HepG2 (cell line): ENCODE results near the gene NRBP1. TPM values are rescaled to one million over a fixed set of nuclear protein-coding genes. Genes with fewer than 3 reads are reported as not detected.

ENCODE experiments used
- ATAC-seq: fragments of 200-7000 bp; cut with Tn5 transposase; 3 replicates; pipeline ENCODE4 v1.9.1; 2020; ENCODE audit warnings: mild to moderate bottlenecking, moderate library complexity
- BruUV-seq: library from RNA; stranded (reverse); fragments of 400-500 nt; replicated peaks from 2 replicates; lab custom pipeline; 2021; lab: Mats Ljungman, UMichigan
- CTCF ChIA-PET: fragments of 300-600 bp; formaldehyde crosslinking; extraction: SDS; loops from one replicate; lab custom pipeline; 2021; ENCODE audit warnings: low total read pairs, inconsistent platforms, low intra/inter-chr PET ratio; lab: Yijun Ruan, JAX
- POLR2A ChIA-PET: fragments of 350-600 bp; sonication (Branson Sonifier 250); formaldehyde crosslinking; loops from one replicate; lab custom pipeline; 2020; ENCODE audit warnings: antibody characterized with exemption, inconsistent platforms; lab: Yijun Ruan, JAX
- DNase-seq: peaks from one replicate; pipeline ENCODE4 v3.0.0-alpha.2; 2015; ENCODE audit warnings: low spot score
- FAIRE-seq: peaks from 3 replicates; lab custom pipeline; 2011; peaks lifted over from hg19 to GRCh38; lab: Jason Lieb, UNC
- H2AFZ ChIP-seq: one replicate; pipeline ENCODE4 v1.6.1; 2011; ENCODE audit warnings: low read length, inconsistent platforms
- H3K27ac ChIP-seq: fragments of 300-600 bp; 3 replicates; pipeline ENCODE4 v1.8.0; 2011; ENCODE audit warnings: mixed run types, mild to moderate bottlenecking, mixed read lengths, low read length, inconsistent platforms; ENCODE audit not compliant: insufficient read depth; ENCODE audit errors: extremely low read length
- H3K27me3 ChIP-seq, 2 experiments: fragments of 200-600 bp in 1 of 2; 2 replicates in 1 of 2; 3 replicates in 1 of 2; pipeline versions ENCODE4 v1.6.0 to v1.8.0; 2011; ENCODE audit warnings: low read length in 2 of 2, mild to moderate bottlenecking in 2 of 2, moderate library complexity in 2 of 2, inconsistent platforms in 1 of 2; ENCODE audit not compliant: insufficient read depth in 2 of 2, control insufficient read depth in 1 of 2
- H3K36me3 ChIP-seq, 2 experiments: fragments of 200-600 bp in 1 of 2; replicated peaks in 1 of 2; 2 replicates in 1 of 2; 3 replicates in 1 of 2; pipeline versions ENCODE4 v1.5.1 to v1.8.0; 2011; ENCODE audit warnings: low read length in 2 of 2, inconsistent platforms in 1 of 2; ENCODE audit not compliant: insufficient read depth in 2 of 2, control insufficient read depth in 1 of 2
- H3K4me1 ChIP-seq: 2 replicates; pipeline ENCODE4 v1.5.1; 2012; ENCODE audit warnings: low read length, inconsistent platforms; ENCODE audit not compliant: insufficient read depth
- H3K4me2 ChIP-seq: 2 replicates; pipeline ENCODE4 v1.6.0; 2011; ENCODE audit warnings: low read depth, low read length, inconsistent platforms
- H3K4me3 ChIP-seq, 3 experiments: fragments of 200-600 bp in 1 of 3; sonication (generic), shearing (Covaris generic) in 1 of 3; replicated peaks in 1 of 3; 2 replicates each; pipeline ENCODE4 v1.5.1; 2011 to 2016; ENCODE audit warnings: low read length in 3 of 3, inconsistent platforms in 2 of 3, low read depth in 2 of 3, mild to moderate bottlenecking in 2 of 3, control low read depth in 1 of 3, mixed read lengths in 1 of 3; ENCODE audit not compliant: insufficient read depth in 1 of 3
- H3K79me2 ChIP-seq: one replicate; pipeline ENCODE4 v1.6.1; 2011; ENCODE audit warnings: low read length, inconsistent platforms; ENCODE audit not compliant: insufficient read depth
- H3K9ac ChIP-seq: 2 replicates; pipeline ENCODE4 v1.6.0; 2011; ENCODE audit warnings: mild to moderate bottlenecking, low read depth, low read length, inconsistent platforms; ENCODE audit not compliant: insufficient read depth
- H3K9me3 ChIP-seq: 2 replicates; pipeline ENCODE4 v1.5.1; 2012; ENCODE audit warnings: mild to moderate bottlenecking, low read length
- H4K20me1 ChIP-seq: 2 replicates; pipeline ENCODE4 v1.6.0; 2011; ENCODE audit warnings: inconsistent platforms, mild to moderate bottlenecking, low read length, moderate library complexity; ENCODE audit not compliant: insufficient read depth
- GATAD2A ChIP-seq: IDR thresholded peaks from 2 replicates; pipeline ENCODE4 v1.6.1; 2016
- SIN3B ChIP-seq: fragments of 150-350 bp; IDR thresholded peaks from 2 replicates; pipeline ENCODE4 v1.6.1; 2014; ENCODE audit warnings: low read length
- SRSF4 ChIP-seq: fragments of 200-400 bp; formaldehyde crosslinking; IDR thresholded peaks from one replicate; pipeline ENCODE4 v1.6.1; 2018; ENCODE audit warnings: mild to moderate bottlenecking, low read depth, low read length, moderate library complexity; ENCODE audit not compliant: poor library complexity, severe bottlenecking
- THYN1 ChIP-seq: sonication (generic); formaldehyde crosslinking; IDR thresholded peaks from 2 replicates; pipeline ENCODE4 v1.8.1; 2023; ENCODE audit warnings: low read depth, mild to moderate bottlenecking, moderate library complexity, missing genetic modification reagents, borderline replicate concordance
- TOPORS ChIP-seq: sonication (generic); formaldehyde crosslinking; IDR thresholded peaks from 2 replicates; pipeline ENCODE4 v1.8.0; 2023; ENCODE audit warnings: mild to moderate bottlenecking, missing genetic modification reagents
- ZNF136 ChIP-seq: sonication (generic); formaldehyde crosslinking; IDR thresholded peaks from 2 replicates; pipeline ENCODE4 v1.8.1; 2022; ENCODE audit warnings: low read depth, mild to moderate bottlenecking, moderate library complexity, missing genetic modification reagents
- ZNF224 ChIP-seq: sonication (generic); formaldehyde crosslinking; IDR thresholded peaks from 2 replicates; pipeline ENCODE4 v1.5.0; 2020; ENCODE audit warnings: mild to moderate bottlenecking, missing genetic modification reagents
- WGBS: methylation state at CpG from one replicate; pipeline ENCODE4 v1.1.6; 2017; ENCODE audit warnings: low lambda C conversion rate; 5-methylcytosine and 5-hydroxymethylcytosine counted together
- in situ Hi-C: cut with HindIII; loops from 2 replicates; pipeline ENCODE4 v1.10.0; 2017; ENCODE audit warnings: low pct_unique_long_range_greater_than_20kb; ENCODE audit not compliant: extremely low pct_ligation_motif_present
- intact Hi-C: fragments of 100-400 bp; cut with micrococcal nuclease; formaldehyde crosslinking; loops from one replicate; pipeline ENCODE4 v1.10.0; 2022; ENCODE audit not compliant: unreplicated experiment
- polyA plus RNA-seq, 8 experiments: library from polyadenylated mRNA; depleted of rRNA in 3 of 8; stranded (reverse) in 7 of 8; unstranded in 1 of 8; fragments of >200 nt; fragmentation: Illumina TruSeq in 4 of 8; extraction: Trizol in 4 of 8; gene quantifications; 2 replicates each; pipeline versions ENCODE4 v1.2.1 to v1.2.3, GENCODE V29; 2011 to 2016; ENCODE audit warnings: low read depth in 4 of 8, missing spikeins in 1 of 8, mixed read lengths in 1 of 8; ENCODE audit not compliant: insufficient read depth in 1 of 8
- total RNA-seq, 5 experiments: library from RNA; depleted of rRNA; stranded (reverse); fragments of >200 nt; fragmentation: Illumina TruSeq; extraction: Trizol; gene quantifications; 2 replicates each; pipeline ENCODE4 v1.2.3, GENCODE V29; 2016; ENCODE audit warnings: low read depth in 1 of 5

NRBP1 gene
- total and polyA plus RNA-seq, 2 of the 13 experiments (the other 11 are each of a cell fraction or from before 2014, with no cell fraction given): 165 to 240 TPM

GRCh38 chr2:27464443-27464842 is 36.0 kb downstream of the NRBP1 start:
- no peaks in the 10 kb centered on the region for H3K27me3 ChIP-seq
- WGBS: 94% methylated on average over 7 of the region's 7 CpGs
- TF ChIP-seq GATAD2A (CRISPR knock-in tag): no peak
- no peak for TF ChIP-seq TOPORS (CRISPR knock-in tag)
- no peak for TF ChIP-seq THYN1
- no peak overlapping the region for H2AFZ ChIP-seq
- no peaks in the 10 kb centered on the region; a peak in 2 of 5 replicates for H3K36me3 ChIP-seq
- BruUV-seq: no TSS peak
- FAIRE-seq (no peak), DNase-seq (no peak), ATAC-seq (no peak)
- no peak overlapping the region for H3K4me2 ChIP-seq
- H3K9me3 ChIP-seq: no peaks in the 10 kb centered on the region
- H3K79me2 ChIP-seq: no peaks in the 10 kb centered on the region
- H3K4me3 ChIP-seq: no peak overlapping the region
- 0 out of 2 replicates have a peak, but pooled peaks cover under 1% of the 10 kb centered on the region for H3K4me1 ChIP-seq
- POLR2A ChIA-PET: no interaction called here
- no peak overlapping the region for H3K27ac ChIP-seq
- H4K20me1 ChIP-seq: no peaks in the 10 kb centered on the region
- intact Hi-C loops: no loop called here
- no peak overlapping the region for H3K9ac ChIP-seq
- CTCF ChIA-PET: no interaction called here
- in situ Hi-C loops: no loop called here

- POLR2A ChIA-PET: no interaction called here
- intact Hi-C loops: no loop called here
These were observed 43.5 kb downstream of the NRBP1 start for GRCh38 chr2:27471961-27472360.

More at GRCh38 chr2:27471961-27472360, 43.5 kb downstream of the NRBP1 start:
- no peaks in the 10 kb centered on the region; the same call in 1 of the 2 replicates for H4K20me1 ChIP-seq
- peaks cover 7% of the 10 kb centered on the region; the same call in 1 of the 2 replicates for H3K4me1 ChIP-seq
- peaks cover 12 to 29% of the 10 kb centered on the region in 2 experiments; a peak in 4 of 5 replicates for H3K36me3 ChIP-seq
- no peaks in the 10 kb centered on the region for H3K27me3 ChIP-seq
- no peak overlapping the region for H2AFZ ChIP-seq
- BruUV-seq: no TSS peak
- CTCF ChIA-PET: no interaction called here
- H3K4me3 ChIP-seq: no peak overlapping the region
- DNase-seq: no peak
- no peak overlapping the region for H3K4me2 ChIP-seq
- no peak overlapping the region for H3K9ac ChIP-seq
- FAIRE-seq: no peak
- in situ Hi-C loops: no loop called here
- no peaks in the 10 kb centered on the region for H3K9me3 ChIP-seq
- WGBS: 100% methylated on average over 5 of the region's 5 CpGs
- no peak for ATAC-seq
- TF ChIP-seq ZNF136 (CRISPR knock-in tag) (no peak), SRSF4 (no peak), ZNF224 (CRISPR knock-in tag) (no peak), SIN3B (no peak)
- H3K27ac ChIP-seq: no peak overlapping the region
- no peaks in the 10 kb centered on the region for H3K79me2 ChIP-seq
